Suprapubic skin (tissue), 4 donors: ENCODE measurements around the gene ADAMTS12. TPM values are rescaled to one million over a fixed set of nuclear protein-coding genes. Genes with fewer than 3 reads are reported as not detected.

Experiments
- DNase-seq, 2 donors: peaks; one replicate each; pipeline ENCODE4 v3.0.0-alpha.2; 2019; ENCODE audit warnings: low spot score in 2 of 2
- H3K27ac ChIP-seq: fragments of 200-600 bp; sonication (generic); one replicate; pipeline ENCODE4 v1.5.1; 2019
- H3K27me3 ChIP-seq: fragments of 200-600 bp; sonication (generic); one replicate; pipeline ENCODE4 v1.5.1; 2019
- H3K36me3 ChIP-seq: fragments of 200-600 bp; sonication (generic); one replicate; pipeline ENCODE4 v1.5.1; 2019
- H3K4me1 ChIP-seq: fragments of 200-600 bp; sonication (generic); one replicate; pipeline ENCODE4 v1.5.1; 2019
- H3K4me3 ChIP-seq: fragments of 200-600 bp; sonication (generic); one replicate; pipeline ENCODE4 v1.5.1; 2019; ENCODE audit warnings: mild to moderate bottlenecking
- H3K9me3 ChIP-seq: fragments of 200-600 bp; sonication (generic); one replicate; pipeline ENCODE4 v1.5.1; 2019
- CTCF ChIP-seq, 2 donors: fragments of 200-600 bp in 1 of 2; fragments of 450-650 bp in 1 of 2; sonication (generic) in 1 of 2; IDR thresholded peaks; one replicate each; pipeline ENCODE4 v1.5.1; 2016 to 2019; ENCODE audit warnings: antibody characterized with exemption in 2 of 2, mild to moderate bottlenecking in 1 of 2, moderate library complexity in 1 of 2
- EP300 ChIP-seq: sonication (generic); formaldehyde crosslinking; IDR thresholded peaks from one replicate; pipeline ENCODE4 v1.6.1; 2017; ENCODE audit warnings: antibody characterized with exemption
- POLR2A ChIP-seq, 2 donors: fragments of 450-650 bp; IDR thresholded peaks; one replicate each; pipeline ENCODE4 v1.6.1; 2017; ENCODE audit warnings: antibody characterized with exemption in 2 of 2, mild to moderate bottlenecking in 2 of 2, moderate library complexity in 2 of 2
- POLR2AphosphoS5 ChIP-seq, 3 donors: sonication (generic); formaldehyde crosslinking; IDR thresholded peaks; one replicate each; pipeline ENCODE4 v1.6.1; 2017; ENCODE audit warnings: antibody characterized with exemption in 3 of 3
- whole genome bisulfite sequencing: methylation state at CpG from one replicate; pipeline ENCODE4 v1.1.5; 2018; 5-methylcytosine and 5-hydroxymethylcytosine counted together
- total RNA-seq, 4 donors: library from RNA; depleted of rRNA; stranded (reverse); fragments of >200 nt; gene quantifications; one replicate each; pipeline ENCODE4 v1.1.0, GENCODE V29; 2016

ADAMTS12 gene
- total RNA-seq, 4 donors from 2014 or later = 0.26 to 1.3 (median 0.57) TPM

DNA sequence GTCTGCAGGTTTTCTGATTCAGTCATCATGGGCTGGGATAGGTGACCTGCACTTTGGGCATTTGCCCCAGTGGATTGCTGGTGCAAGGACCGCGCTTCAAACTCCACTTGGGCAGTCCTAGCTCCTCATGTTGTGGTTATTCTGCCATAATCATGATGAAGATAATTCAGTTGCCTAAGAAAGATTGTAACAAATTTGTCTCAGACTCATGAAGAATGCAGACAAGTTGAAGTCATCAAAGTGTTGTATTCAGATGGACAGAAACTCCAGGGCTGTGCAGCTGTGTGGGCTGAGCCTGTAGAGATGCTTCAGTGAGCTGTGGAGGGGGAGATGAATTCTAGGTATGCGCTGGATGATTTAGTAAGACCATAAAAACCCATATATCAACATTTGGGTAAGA lies 412.5 kb downstream of the ADAMTS12 start:
- no peaks in the 10 kb centered on the region for H3K27me3 ChIP-seq
- H3K27ac ChIP-seq = no peak overlapping the region
- peaks cover 14% of the 10 kb centered on the region for H3K36me3 ChIP-seq
- WGBS = 95% methylated on average over 3 of the region's 3 CpGs
- H3K4me1 ChIP-seq = no peaks in the 10 kb centered on the region
- no peak overlapping the region for H3K4me3 ChIP-seq
- H3K9me3 ChIP-seq = no peaks in the 10 kb centered on the region
- TF ChIP-seq POLR2AphosphoS5 (IDR thresholded peaks at IDR 0.05) = no peak
- no peak for TF ChIP-seq EP300
- TF ChIP-seq POLR2A (IDR thresholded peaks at IDR 0.05) = no peak
- no peak for TF ChIP-seq CTCF (IDR thresholded peaks at IDR 0.05)
- no peak for DNase-seq

- WGBS = 94% methylated on average over 2 of the region's 2 CpGs
- Histone ChIP-seq H3K27ac (no peak overlapping the region), H3K36me3 (peaks cover 22% of the 10 kb centered on the region)
Observed at GRCh38 chr5:33477816-33478215, 414.0 kb downstream of the ADAMTS12 start.

DNA sequence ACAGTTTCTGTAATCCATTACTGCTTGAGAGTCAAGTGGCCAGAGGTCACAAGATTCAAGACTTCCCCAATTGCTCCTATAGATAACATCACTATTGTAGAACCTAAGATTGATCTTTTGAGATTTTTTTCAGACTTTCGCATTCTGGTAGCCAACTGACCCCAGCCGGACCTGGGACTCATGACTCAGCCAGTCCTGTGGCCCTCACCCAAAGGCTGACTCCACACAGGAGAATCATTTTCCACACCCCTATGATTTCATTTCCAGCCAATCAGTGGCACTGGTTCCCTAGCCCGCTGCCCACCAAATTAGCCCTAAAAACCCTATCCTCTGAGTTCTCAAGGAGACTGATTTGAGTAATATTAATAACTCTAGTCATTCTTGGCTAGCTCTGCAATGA lies 414.8 kb downstream of the ADAMTS12 start:
- H3K36me3 ChIP-seq = peaks cover 26% of the 10 kb centered on the region
- no peaks in the 10 kb centered on the region for H3K27me3 ChIP-seq
- no peak for DNase-seq
- no peak overlapping the region for H3K4me3 ChIP-seq
- no peaks in the 10 kb centered on the region for H3K9me3 ChIP-seq
- H3K4me1 ChIP-seq = no peaks in the 10 kb centered on the region
- 98% methylated on average over 3 of the region's 3 CpGs for WGBS
- TF ChIP-seq CTCF (IDR thresholded peaks at IDR 0.05) (no peak), POLR2AphosphoS5 (IDR thresholded peaks at IDR 0.05) (no peak), POLR2A (IDR thresholded peaks at IDR 0.05) (no peak), EP300 (no peak)
- no peak overlapping the region for H3K27ac ChIP-seq

More at GRCh38 chr5:33477816-33478215, 414.0 kb downstream of the ADAMTS12 start:
- Histone ChIP-seq H3K4me3 (no peak overlapping the region), H3K4me1 (no peaks in the 10 kb centered on the region), H3K27me3 (no peaks in the 10 kb centered on the region), H3K9me3 (no peaks in the 10 kb centered on the region)
- no peak for DNase-seq
- TF ChIP-seq CTCF (IDR thresholded peaks at IDR 0.05) (no peak), EP300 (no peak), POLR2A (IDR thresholded peaks at IDR 0.05) (no peak), POLR2AphosphoS5 (IDR thresholded peaks at IDR 0.05) (no peak)

DNA sequence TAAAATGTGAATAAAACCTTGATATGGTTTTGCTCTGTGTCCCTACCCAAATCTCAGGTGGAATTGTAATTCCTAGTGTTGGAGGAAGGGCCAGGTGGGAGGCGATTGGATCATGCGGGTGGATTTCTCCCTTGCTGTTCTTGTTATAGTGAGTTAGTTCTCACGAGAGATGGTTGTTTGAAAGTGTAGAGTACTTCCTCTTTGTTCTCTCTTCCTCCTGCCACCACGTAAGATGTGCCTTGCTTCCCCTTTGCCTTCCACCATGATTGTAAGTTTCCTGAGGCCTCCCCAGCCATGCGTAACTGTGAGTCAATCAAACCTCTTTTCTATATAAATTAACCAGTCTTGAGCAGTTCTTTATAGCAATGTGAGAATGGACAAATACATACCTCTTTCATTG lies 416.1 kb downstream of the ADAMTS12 start:
- Histone ChIP-seq H3K36me3 (peaks cover 39% of the 10 kb centered on the region), H3K27me3 (no peaks in the 10 kb centered on the region), H3K4me3 (no peak overlapping the region), H3K4me1 (no peaks in the 10 kb centered on the region), H3K9me3 (no peaks in the 10 kb centered on the region), H3K27ac (no peak overlapping the region)
- TF ChIP-seq CTCF (IDR thresholded peaks at IDR 0.05) (no peak), POLR2AphosphoS5 (IDR thresholded peaks at IDR 0.05) (no peak), POLR2A (IDR thresholded peaks at IDR 0.05) (no peak), EP300 (no peak)
- 95% methylated on average over 5 of the region's 5 CpGs for WGBS
- no peak for DNase-seq

DNA sequence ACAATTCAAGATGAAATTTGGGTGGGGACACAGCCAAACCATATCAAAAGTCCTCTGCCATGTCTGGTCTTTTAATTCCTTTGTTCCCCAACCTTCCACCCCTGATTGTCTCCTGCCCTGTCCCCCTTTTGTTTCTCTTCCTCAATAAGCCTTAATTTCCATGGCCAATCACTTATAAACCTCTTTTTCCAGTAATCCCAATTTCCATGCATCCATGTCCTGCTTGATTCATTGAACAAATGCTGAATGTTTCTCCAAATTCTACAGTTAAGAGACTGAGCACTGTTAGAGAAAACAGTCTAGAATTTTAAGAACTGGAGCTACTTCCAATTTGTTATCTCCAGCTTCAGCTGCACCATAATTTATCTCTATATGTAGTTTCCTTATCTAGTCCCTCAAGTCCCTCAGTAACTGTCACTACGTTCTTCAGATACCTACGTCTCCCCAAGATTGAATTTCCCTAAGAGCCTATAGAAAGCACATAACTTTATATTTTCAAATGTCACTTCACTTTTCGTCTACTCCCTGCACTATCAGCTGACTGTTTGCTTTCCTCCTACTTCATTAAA lies 416.8 kb downstream of the ADAMTS12 start:
- Histone ChIP-seq H3K27ac (no peak overlapping the region), H3K27me3 (no peaks in the 10 kb centered on the region), H3K36me3 (peaks cover 46% of the 10 kb centered on the region), H3K4me1 (no peaks in the 10 kb centered on the region), H3K9me3 (no peaks in the 10 kb centered on the region), H3K4me3 (no peak overlapping the region)
- TF ChIP-seq CTCF (IDR thresholded peaks at IDR 0.05) (no peak), EP300 (no peak), POLR2A (IDR thresholded peaks at IDR 0.05) (no peak), POLR2AphosphoS5 (IDR thresholded peaks at IDR 0.05) (no peak)
- WGBS = 94% methylated on average over 3 of the region's 3 CpGs
- DNase-seq = no peak
